GM19193 (cell line): ENCODE results near the gene CD4.
A peak's percentile ranks its signal among the peaks of the same experiment; 100 is the strongest.

ENCODE experiments used
- POLR2A ChIP-seq: IDR thresholded peaks from 4 replicates; pipeline ENCODE4 v1.6.1; 2011; ENCODE audit not compliant: insufficient read depth, insufficient read length; ENCODE audit errors: extremely low read depth

Gene CD4

DNA sequence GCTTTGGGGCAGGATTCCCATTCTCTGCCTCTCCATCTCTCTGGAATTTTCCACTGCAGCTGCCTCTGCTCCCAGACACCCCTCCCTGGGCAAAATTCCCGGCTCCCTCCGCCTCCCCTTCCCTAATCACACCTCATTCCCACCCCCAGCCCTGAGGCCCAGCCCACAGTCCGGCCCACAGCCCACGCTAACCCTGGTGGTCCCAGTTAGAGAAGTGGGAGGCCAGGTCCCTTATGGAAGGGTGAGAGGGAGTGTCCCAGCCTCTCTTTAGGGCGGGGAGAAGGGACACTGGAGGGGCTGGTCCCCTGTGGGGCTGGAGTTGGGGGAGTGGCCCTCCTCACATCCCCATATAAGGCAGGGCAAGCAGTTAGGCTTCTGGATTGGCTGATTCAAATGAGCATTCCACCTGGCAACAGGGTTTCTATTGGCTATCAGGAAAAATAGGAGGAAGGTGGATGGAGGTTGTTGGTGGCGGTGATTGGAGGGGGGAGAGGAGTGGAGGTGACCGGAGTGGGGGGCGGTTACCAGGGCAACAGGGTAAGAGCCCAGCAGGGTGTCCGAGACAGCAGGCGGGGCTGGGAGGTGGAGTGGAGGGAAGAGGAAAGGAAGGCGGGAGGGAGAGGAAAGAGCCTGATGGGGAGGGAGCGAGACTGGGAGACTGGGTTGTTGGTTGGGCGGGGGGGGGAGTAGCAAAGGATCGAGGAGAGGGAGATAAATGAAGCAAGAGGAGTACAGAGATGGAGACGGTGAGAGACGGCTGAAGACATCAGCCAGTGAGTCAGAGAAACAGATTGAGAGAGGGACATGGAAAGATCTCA is 25.1 kb upstream of the CD4 start:
- peak; percentile 37 for TF ChIP-seq POLR2A

DNA sequence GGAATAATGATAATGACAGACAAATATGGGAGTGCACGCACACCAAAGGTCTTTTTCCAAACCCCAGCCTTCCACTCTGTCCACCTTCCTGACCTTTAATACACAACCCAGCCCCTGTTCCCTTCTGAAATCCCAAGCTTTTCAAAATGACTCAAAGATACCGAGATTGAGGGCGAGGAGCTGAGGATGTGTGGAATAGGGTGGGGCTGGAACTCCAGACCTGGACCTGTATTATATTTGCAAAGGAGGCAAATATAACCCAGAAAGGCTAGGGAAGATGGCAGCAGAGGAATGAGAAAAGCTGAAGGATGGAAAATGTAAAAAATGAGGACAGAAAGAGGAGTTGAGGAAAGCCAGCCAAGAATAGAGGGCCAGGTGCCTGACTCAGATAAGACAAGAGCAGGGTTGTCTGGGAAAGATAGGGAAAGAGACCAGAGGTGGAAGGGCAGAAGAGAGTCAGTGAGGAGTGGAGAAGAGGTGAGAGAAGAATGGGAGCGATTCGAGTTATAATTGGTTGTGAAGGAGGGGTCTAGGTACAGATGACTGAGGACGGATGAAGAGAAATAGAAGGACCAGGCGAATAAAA is 24.2 kb upstream of the CD4 start:
- TF ChIP-seq POLR2A, result no peak

DNA sequence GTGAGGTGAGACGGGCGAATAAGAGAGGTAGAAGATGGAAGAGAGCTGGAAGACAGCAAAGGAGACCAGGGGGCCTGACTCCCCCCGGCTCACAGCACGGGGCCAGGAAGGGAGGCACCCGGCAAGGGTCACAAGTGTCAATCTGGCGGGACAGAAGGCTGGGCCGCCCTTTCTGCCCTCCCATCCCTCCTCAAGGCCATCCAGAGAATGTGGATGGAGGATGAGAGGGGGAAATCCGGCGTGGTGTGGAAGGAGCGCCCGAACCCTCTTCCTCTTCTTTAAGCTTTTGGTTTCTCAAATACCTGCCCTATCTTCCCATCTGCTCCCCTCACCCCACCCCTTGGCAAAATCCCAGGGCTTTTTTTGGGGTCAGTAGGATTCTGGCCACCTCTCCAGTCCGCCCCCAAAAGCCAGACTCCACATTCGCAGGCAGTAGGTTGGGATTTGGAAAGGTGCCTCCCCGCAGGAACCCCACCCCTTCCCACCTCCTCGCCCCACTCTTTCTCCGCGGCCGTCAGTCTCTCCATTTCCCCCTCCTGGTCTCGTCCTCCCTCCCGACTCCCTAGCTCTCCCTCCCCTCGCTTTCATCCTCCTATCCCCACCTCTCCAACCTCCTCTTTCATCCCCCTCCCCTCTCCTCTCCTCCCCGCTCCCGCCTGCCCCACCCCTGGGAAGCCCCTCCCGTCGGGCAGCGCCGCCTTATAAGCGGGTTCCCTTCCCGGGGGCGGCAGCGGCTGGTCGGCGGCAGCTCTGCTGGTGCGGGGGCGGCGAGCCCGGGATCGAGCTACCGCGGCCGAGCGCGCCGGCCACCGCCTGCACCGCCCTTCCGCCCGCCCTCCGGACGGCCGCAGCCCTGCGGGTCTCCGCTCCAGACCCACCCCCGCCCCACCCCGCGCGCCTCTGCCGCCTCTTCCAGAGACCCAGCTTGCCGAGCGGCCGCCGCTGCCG is 23.4 kb upstream of the CD4 start, which contains the start of gene PTMS:
Gene PTMS (plus strand): TSS at position 730 of the 948 bp plus-strand sequence. CDS start 343 bp downstream, outside the sequence.
- TF ChIP-seq POLR2A, result peak; percentile 83

DNA sequence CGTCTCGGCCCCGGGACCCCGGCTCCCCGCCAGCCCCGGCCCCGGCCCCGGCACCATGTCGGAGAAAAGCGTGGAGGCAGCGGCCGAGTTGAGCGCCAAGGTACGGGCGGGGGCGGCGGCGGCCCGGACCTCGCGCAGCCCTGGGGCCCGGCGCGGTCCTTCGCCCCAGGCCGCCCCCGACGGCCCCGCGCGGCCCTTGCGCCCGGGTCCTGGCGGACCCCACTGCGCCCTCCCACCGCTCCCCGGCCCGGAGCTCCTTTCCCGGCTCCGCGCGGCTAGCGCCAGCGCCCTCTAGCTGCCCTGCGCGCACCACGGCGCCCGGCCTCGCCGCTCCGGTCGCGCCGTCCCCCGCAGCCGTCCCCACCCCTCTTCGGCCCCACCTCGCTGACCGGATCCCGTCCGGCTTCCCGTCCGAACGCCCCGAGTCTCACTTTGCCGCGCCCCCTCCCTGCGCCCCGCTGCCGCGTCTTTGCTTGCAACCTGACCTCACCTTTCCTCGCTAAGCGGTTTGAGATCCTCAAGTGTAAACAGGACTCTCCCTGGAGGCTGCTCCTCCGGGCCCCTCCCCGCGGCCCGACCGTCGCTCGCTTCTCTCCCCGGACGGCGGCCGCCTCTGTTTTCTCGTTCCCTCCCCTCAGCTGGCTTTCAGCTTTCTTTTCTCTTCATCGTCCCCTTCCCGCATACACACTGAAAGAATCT is 22.5 kb upstream of the CD4 start:
- TF ChIP-seq POLR2A, result no peak

DNA sequence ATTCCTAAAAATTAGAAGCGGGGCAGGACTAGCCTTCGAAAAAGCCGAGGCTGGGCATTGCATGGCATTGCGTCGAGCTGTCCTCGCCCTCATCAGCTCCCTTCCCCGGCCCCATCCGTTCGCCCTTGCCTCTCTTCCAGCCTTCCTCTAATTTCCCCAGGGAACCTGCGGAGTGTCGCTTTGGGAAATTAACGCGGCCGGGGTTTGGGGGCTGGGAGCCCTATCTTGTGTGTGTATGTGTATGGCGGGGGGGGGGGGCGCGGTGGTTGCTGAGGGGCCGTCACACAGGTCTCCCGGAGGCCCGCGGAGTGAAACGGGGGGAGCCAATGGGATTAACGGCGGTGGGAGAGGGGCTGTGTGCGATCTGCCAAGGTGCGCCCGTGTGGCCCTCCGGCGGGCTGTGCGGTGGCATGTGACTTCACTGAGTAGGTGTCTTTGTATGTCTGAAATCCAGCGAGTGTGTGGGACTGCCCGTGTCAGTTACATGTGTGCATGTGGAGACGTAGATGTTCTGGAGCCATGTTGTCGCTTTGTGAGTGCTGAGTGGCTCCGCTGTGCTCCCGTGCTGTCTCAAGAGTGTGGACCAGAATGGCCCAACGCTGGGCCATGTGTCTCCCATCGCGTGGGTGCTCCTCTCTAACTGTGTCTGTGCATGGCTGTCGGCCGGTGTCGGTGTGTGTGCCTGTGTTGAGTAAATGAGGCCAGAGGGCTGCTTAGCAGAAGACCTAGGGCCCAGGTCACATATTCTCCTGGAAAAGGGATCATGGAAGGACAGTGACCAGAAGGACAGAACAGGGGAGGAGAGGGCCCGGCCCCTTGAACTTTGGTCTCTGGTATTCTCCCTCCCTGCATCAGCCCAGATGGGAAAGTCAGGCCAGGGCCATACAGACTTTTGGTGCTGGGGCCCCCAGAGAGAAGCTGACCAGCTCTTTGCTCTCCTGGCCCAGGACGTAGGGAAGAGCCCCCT is 21.7 kb upstream of the CD4 start:
- TF ChIP-seq POLR2A, result no peak

DNA sequence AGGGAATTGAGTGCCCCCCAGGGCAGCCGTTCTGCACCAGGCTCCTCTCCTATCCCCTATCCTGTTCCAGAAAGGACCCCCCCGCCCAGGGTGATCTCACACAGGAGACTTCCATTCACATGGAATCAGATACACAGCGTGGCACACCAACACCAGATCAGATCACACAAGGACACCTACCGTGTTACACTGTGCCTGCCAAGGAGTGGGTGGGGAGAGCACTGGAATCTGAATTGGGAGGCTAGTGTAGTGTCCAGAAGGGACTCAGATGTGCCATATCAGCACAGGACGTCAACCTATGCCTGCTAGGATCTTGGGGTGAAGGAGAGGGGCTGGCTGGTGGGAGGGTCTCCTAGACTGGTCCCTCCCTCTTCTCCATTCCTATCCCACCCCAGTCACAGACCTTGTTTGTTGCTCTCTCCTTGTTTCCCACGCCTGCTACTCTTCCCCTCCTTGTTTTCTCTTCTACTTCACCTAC is 20.9 kb upstream of the CD4 start:
- no peak for TF ChIP-seq POLR2A

DNA sequence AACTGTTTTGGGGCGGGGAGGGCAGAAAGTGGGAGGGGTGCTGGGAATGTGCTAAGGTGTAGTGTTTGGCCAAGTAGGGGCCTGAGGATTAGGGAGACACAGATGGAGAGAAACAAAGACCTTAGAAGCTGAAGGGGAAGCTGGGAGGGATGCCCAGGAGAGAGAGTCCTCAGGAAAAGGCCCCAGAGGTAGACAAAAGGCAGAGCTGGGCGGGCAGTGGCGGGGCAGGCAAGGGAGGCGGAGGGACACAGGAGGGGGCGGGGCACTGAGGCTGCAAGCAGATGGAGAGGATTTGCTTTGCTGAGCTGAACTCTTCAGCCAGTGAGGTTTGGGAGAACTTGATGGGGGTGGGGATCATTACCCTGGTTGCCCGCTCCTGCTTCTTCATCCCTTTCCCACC is 20.3 kb upstream of the CD4 start:
- TF ChIP-seq POLR2A, result no peak

DNA sequence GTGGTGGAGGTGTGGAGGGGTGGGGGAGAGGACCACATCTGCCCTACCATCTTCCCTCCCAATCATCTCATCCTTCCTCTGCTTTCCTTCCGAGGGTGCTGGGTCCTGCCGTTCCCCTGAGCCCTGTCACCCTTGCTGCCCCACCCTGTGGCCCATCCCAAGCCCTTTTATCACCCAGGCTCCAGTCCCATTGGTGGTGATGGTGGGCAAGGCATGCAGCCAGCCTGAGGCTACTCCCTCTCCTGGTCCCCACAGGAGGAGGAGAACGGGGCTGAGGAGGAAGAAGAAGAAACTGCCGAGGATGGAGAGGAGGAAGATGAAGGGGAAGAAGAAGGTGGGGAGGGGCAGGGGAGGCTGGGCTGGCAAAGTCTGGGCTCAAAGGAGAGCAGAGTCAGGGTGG is 19.7 kb upstream of the CD4 start:
- no peak for TF ChIP-seq POLR2A

DNA sequence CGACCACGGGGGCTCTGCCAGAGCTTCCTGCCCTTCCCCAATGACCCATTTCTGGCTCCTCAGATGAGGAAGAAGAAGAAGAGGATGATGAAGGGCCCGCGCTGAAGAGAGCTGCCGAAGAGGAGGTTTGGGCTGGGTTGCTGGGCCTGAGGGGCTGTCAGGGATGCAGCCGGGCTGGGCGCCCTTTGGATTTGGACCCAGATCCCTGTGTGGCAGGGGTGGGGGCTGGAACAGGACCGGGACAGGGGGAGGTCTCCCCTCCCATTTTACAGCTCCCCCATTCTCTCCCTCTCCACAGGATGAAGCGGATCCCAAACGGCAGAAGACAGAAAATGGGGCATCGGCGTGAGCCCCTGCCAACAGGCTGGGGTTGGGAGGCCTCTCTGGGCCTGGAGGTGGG is 19.2 kb upstream of the CD4 start:
- no peak for TF ChIP-seq POLR2A

DNA sequence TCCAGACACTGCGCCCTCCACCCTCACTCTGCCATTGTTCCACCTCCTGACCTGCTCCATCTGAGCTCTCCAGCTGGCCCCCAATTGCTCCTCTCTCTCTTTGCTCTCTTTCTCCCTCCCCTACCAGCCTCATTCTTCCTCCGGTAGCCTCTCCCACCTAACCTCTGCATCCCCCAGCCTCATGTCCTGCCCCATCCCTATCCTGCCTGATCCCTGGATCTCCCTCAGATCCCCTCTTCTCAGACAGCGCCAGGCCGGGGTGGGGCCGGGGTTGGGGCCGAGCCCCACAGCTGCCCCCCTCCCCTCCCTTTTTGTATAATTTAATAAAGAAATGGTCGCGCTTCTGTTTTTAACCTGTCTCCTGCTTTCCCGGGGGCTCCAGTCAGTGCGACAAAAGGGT is 18.7 kb upstream of the CD4 start:
- no peak for TF ChIP-seq POLR2A

DNA sequence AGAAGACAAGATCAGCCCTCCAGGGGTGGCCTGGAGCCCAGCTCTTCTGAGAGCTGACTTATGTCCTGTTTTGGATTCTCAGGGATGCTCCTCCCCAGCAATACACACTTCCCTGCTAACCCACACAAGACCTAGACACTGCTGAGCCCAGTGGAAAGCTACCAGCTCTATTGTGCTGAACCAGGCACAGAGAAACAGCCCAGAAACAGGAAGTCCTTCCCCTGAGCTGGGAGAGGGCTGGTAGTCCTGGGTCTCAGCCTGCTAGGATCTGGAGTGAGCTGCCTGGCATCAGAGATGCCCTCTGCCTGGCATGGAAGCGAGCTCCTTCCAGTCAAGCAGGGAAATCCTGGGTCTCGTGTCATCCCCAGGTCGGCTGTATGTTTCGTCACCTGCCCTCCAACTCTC is 18.2 kb upstream of the CD4 start:
- no peak for TF ChIP-seq POLR2A

DNA sequence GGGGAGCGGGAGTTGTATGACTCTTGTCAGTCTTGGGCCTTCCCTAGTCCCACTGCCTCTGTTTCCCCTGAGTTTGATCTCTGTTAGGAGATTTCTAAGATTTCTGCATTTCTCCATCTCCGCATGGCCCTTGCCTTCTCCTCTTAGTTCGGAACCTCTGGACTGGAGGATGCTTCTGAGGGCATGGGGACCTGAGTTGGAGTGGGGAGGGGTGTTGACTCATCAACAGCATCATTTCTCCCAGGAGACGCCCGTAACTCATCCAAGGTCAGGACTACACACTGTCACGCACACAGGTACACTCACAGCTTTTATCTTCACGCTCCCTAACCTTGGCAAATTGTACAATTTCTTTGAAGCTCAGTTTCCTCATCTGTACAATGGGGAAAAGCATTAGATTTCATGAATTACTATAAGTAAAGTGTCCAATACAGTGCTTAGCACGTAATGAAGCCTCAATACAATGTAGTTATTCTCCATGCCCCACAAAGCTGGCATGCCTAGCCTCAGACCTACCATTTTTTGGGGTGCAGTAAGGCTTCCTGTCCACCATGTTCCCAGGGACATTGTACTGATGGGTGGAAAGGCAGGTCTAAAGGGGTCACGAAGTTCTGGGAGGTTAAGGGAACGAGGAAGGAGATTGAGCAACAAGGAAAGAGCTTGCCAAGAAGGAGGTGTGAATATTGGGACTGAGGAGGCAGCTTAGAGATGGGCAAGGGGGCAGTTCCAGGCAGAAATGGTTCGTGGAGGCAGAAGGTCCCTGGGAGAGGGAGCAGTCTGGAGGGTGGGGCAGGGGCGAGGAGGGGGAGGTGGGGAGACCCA is 17.6 kb upstream of the CD4 start:
- no peak for TF ChIP-seq POLR2A

DNA sequence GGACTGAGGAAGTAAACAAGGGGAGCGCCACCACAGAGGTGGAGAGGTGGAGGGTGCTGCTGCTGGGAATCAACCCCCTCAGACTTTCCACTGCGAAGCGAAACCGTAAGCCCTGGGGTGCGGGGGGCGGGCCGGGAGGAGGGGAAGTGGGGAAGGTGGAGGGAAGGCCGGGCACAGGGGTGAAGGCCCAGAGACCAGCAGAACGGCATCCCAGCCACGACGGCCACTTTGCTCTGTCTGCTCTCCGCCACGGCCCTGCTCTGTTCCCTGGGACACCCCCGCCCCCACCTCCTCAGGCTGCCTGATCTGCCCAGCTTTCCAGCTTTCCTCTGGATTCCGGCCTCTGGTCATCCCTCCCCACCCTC is 17.0 kb upstream of the CD4 start, which contains the start of gene LAG3:
Gene LAG3 (plus strand): TSS at position 190 of the 365 bp plus-strand sequence. CDS start 333 bp downstream, outside the sequence.
- TF ChIP-seq POLR2A, result peak; percentile 49
